ENCODE data around the gene COMT. TPM values are rescaled to one million over a fixed set of nuclear protein-coding genes. Genes with fewer than 3 reads are reported as not detected.
A peak's percentile ranks its signal among the peaks of the same experiment; 100 is the strongest.

COMT gene
- total and polyA plus RNA-seq, 9 of the 15 experiments (the other 6 are each of a cell fraction or from before 2014, with no cell fraction given) = 12.5 to 351 (median 155) TPM

DNA sequence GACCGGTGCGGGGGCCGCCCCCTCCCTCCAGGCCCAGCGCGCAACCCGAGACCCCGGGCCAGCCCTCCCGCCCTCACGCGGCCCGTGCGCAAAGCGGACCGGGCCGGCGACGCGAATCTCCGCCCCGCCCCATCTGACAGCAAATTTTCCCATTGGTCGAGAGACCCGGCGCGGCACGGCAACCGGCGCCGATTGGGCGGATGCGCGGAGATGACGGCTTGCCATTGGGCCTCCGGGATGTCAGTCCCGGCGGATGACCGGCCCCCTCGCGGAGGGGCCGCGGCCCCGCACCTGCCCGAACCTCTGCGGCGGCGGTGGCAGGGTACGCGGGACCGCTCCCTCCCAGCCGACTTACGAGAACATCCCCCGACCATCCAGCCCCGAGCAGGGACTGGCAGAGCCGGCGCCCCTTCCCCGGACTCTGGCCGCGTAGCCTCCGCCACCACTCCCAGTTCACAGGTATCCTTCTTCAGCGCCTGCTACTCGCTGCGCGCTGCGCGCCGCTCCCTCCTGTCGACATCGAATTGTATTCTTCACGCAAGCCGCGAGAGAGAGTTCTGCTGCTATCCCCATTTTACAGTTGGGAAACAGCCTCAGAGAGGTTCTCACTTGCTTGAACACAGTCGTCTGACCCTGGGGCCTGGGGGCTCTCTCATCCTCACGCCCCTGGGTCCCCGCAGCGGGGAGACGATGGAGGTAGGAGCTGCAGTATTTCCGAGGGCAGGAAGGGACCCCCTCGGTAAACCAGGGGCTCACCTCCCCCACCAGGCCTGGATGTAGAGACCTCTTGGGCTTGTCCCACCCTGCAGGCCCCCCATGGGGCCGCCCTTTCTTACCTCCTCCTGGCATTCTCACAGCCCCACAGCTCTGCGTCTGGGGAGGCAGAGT is 75.4 kb downstream of the COMT start, which contains the start of gene ARVCF (continued):
- TF ChIP-seq MYC (IDR thresholded peaks at IDR 0.05; ENCODE audit: low read depth, low read length) (peak; percentile 82), MYC (CRISPR knock-in tag; IDR thresholded peaks at IDR 0.05; ENCODE audit: borderline replicate concordance, low read depth) (peak; percentile 76; the same call in 1 of the 2 replicates), PHF8 (IDR thresholded peaks at IDR 0.05; ENCODE audit: borderline replicate concordance, low read length) (peak; percentile 57; the same call in 1 of the 2 replicates), TCF3 (CRISPR knock-in tag; IDR thresholded peaks at IDR 0.05) (no peak), SETDB1 (IDR thresholded peaks at IDR 0.05; ENCODE audit: low read length) (no peak), HNRNPLL (IDR thresholded peaks at IDR 0.05; ENCODE audit: low read depth, low read length, poor library complexity, severe bottlenecking) (peak; percentile 74), NFYB (IDR thresholded peaks at IDR 0.05; ENCODE audit: extremely low read depth, insufficient read length) (no peak), BMI1 (IDR thresholded peaks at IDR 0.05; ENCODE audit: low read length) (no peak)
- TF ChIP-seq, protein P1, sequence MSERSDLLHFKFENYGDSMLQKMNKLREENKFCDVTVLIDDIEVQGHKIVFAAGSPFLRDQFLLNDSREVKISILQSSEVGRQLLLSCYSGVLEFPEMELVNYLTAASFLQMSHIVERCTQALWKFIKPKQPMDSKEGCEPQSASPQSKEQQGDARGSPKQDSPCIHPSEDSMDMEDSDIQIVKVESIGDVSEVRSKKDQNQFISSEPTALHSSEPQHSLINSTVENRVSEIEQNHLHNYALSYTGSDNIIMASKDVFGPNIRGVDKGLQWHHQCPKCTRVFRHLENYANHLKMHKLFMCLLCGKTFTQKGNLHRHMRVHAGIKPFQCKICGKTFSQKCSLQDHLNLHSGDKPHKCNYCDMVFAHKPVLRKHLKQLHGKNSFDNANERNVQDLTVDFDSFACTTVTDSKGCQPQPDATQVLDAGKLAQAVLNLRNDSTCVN (CRISPR knock-in tag; IDR thresholded peaks at IDR 0.05) = peak; percentile 66; the same call in 1 of the 2 replicates
- TF ChIP-seq, protein P2, sequence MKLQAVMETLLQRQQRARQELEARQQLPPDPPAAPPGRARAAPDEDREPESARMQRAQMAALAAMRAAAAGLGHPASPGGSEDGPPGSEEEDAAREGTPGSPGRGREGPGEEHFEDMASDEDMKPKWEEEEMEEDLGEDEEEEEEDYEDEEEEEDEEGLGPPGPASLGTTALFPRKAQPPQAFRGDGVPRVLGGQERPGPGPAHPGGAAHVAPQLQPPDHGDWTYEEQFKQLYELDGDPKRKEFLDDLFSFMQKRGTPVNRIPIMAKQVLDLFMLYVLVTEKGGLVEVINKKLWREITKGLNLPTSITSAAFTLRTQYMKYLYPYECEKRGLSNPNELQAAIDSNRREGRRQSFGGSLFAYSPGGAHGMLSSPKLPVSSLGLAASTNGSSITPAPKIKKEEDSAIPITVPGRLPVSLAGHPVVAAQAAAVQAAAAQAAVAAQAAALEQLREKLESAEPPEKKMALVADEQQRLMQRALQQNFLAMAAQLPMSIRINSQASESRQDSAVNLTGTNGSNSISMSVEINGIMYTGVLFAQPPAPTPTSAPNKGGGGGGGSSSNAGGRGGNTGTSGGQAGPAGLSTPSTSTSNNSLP (IDR thresholded peaks at IDR 0.05; ENCODE audit: borderline replicate concordance, low read depth, low read length) = peak; percentile 84; the same call in 1 of the 2 replicates
- TF ChIP-seq, protein P3, sequence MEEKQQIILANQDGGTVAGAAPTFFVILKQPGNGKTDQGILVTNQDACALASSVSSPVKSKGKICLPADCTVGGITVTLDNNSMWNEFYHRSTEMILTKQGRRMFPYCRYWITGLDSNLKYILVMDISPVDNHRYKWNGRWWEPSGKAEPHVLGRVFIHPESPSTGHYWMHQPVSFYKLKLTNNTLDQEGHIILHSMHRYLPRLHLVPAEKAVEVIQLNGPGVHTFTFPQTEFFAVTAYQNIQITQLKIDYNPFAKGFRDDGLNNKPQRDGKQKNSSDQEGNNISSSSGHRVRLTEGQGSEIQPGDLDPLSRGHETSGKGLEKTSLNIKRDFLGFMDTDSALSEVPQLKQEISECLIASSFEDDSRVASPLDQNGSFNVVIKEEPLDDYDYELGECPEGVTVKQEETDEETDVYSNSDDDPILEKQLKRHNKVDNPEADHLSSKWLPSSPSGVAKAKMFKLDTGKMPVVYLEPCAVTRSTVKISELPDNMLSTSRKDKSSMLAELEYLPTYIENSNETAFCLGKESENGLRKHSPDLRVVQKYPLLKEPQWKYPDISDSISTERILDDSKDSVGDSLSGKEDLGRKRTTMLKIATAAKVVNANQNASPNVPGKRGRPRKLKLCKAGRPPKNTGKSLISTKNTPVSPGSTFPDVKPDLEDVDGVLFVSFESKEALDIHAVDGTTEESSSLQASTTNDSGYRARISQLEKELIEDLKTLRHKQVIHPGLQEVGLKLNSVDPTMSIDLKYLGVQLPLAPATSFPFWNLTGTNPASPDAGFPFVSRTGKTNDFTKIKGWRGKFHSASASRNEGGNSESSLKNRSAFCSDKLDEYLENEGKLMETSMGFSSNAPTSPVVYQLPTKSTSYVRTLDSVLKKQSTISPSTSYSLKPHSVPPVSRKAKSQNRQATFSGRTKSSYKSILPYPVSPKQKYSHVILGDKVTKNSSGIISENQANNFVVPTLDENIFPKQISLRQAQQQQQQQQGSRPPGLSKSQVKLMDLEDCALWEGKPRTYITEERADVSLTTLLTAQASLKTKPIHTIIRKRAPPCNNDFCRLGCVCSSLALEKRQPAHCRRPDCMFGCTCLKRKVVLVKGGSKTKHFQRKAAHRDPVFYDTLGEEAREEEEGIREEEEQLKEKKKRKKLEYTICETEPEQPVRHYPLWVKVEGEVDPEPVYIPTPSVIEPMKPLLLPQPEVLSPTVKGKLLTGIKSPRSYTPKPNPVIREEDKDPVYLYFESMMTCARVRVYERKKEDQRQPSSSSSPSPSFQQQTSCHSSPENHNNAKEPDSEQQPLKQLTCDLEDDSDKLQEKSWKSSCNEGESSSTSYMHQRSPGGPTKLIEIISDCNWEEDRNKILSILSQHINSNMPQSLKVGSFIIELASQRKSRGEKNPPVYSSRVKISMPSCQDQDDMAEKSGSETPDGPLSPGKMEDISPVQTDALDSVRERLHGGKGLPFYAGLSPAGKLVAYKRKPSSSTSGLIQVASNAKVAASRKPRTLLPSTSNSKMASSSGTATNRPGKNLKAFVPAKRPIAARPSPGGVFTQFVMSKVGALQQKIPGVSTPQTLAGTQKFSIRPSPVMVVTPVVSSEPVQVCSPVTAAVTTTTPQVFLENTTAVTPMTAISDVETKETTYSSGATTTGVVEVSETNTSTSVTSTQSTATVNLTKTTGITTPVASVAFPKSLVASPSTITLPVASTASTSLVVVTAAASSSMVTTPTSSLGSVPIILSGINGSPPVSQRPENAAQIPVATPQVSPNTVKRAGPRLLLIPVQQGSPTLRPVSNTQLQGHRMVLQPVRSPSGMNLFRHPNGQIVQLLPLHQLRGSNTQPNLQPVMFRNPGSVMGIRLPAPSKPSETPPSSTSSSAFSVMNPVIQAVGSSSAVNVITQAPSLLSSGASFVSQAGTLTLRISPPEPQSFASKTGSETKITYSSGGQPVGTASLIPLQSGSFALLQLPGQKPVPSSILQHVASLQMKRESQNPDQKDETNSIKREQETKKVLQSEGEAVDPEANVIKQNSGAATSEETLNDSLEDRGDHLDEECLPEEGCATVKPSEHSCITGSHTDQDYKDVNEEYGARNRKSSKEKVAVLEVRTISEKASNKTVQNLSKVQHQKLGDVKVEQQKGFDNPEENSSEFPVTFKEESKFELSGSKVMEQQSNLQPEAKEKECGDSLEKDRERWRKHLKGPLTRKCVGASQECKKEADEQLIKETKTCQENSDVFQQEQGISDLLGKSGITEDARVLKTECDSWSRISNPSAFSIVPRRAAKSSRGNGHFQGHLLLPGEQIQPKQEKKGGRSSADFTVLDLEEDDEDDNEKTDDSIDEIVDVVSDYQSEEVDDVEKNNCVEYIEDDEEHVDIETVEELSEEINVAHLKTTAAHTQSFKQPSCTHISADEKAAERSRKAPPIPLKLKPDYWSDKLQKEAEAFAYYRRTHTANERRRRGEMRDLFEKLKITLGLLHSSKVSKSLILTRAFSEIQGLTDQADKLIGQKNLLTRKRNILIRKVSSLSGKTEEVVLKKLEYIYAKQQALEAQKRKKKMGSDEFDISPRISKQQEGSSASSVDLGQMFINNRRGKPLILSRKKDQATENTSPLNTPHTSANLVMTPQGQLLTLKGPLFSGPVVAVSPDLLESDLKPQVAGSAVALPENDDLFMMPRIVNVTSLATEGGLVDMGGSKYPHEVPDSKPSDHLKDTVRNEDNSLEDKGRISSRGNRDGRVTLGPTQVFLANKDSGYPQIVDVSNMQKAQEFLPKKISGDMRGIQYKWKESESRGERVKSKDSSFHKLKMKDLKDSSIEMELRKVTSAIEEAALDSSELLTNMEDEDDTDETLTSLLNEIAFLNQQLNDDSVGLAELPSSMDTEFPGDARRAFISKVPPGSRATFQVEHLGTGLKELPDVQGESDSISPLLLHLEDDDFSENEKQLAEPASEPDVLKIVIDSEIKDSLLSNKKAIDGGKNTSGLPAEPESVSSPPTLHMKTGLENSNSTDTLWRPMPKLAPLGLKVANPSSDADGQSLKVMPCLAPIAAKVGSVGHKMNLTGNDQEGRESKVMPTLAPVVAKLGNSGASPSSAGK (IDR thresholded peaks at IDR 0.05) = no peak
